Neuronal stem cell (in vitro differentiated cells): ENCODE results near the gene SCD.

Source experiments
- DNase-seq: peaks from one replicate; pipeline ENCODE4 v3.0.0-alpha.2; 2013; ENCODE audit warnings: low spot score
- H2AFZ ChIP-seq: one replicate; pipeline ENCODE4 v1.6.1; 2013; ENCODE audit warnings: mild to moderate bottlenecking, low read length, inconsistent platforms
- H2AK5ac ChIP-seq: 2 replicates; pipeline ENCODE4 v1.6.1; 2013; ENCODE audit warnings: low read depth, mild to moderate bottlenecking, inconsistent platforms, low read length, moderate library complexity, mixed read lengths
- H2BK120ac ChIP-seq: 2 replicates; pipeline ENCODE4 v1.6.1; 2013; ENCODE audit warnings: low read depth, mild to moderate bottlenecking, inconsistent platforms, low read length, moderate library complexity, mixed read lengths
- H2BK12ac ChIP-seq: one replicate; pipeline ENCODE4 v1.6.1; 2013; ENCODE audit warnings: low read length, inconsistent platforms
- H2BK15ac ChIP-seq: 2 replicates; pipeline ENCODE4 v1.6.1; 2013; ENCODE audit warnings: mild to moderate bottlenecking, low read length, inconsistent platforms, mixed read lengths
- H2BK5ac ChIP-seq: one replicate; pipeline ENCODE4 v1.6.1; 2013; ENCODE audit warnings: inconsistent platforms, mild to moderate bottlenecking, low read length, moderate library complexity
- H3K14ac ChIP-seq: one replicate; pipeline ENCODE4 v1.6.1; 2013; ENCODE audit warnings: low read length, inconsistent platforms
- H3K18ac ChIP-seq: 2 replicates; pipeline ENCODE4 v1.6.1; 2013; ENCODE audit warnings: low read length, inconsistent platforms
- H3K23ac ChIP-seq: 2 replicates; pipeline ENCODE4 v1.6.1; 2013; ENCODE audit warnings: low read depth, mild to moderate bottlenecking, mixed read lengths, low read length, inconsistent platforms; ENCODE audit not compliant: poor library complexity
- H3K27ac ChIP-seq: replicated peaks from 3 replicates; pipeline ENCODE4 v1.5.1; 2013; ENCODE audit warnings: low read length, inconsistent platforms
- H3K27me3 ChIP-seq, 3 experiments: 2 replicates each; pipeline ENCODE4 v1.6.1; 2013; ENCODE audit warnings: low read length in 3 of 3, mild to moderate bottlenecking in 2 of 3, inconsistent platforms in 1 of 3, low read depth in 1 of 3, mixed read lengths in 1 of 3, moderate library complexity in 1 of 3; ENCODE audit not compliant: control insufficient read depth in 3 of 3, insufficient read depth in 3 of 3
- H3K36me3 ChIP-seq, 2 donors: replicated peaks in 1 of 2; 2 replicates each; pipeline ENCODE4 v1.6.1; 2013; ENCODE audit warnings: low read length in 2 of 2; ENCODE audit not compliant: control insufficient read depth in 2 of 2, insufficient read depth in 2 of 2
- H3K4ac ChIP-seq: 2 replicates; pipeline ENCODE4 v1.6.1; 2013; ENCODE audit warnings: inconsistent platforms, mild to moderate bottlenecking, low read length, moderate library complexity
- H3K4me1 ChIP-seq, 2 donors: 1 replicate in 1 of 2; 2 replicates in 1 of 2; pipeline ENCODE4 v1.6.1; 2013; ENCODE audit warnings: low read length in 2 of 2, low read depth in 1 of 2; ENCODE audit not compliant: control insufficient read depth in 2 of 2, insufficient read depth in 1 of 2
- H3K4me2 ChIP-seq: one replicate; pipeline ENCODE4 v1.6.1; 2013; ENCODE audit warnings: mild to moderate bottlenecking, low read length, inconsistent platforms; ENCODE audit not compliant: insufficient read depth, poor library complexity, severe bottlenecking
- H3K4me3 ChIP-seq, 2 donors: 2 replicates each; pipeline ENCODE4 v1.5.1; 2013; ENCODE audit warnings: low read length in 2 of 2, mild to moderate bottlenecking in 2 of 2, inconsistent platforms in 1 of 2, moderate library complexity in 1 of 2
- H3K79me1 ChIP-seq: one replicate; pipeline ENCODE4 v1.6.1; 2013; ENCODE audit warnings: low read depth, mild to moderate bottlenecking, inconsistent platforms, low read length, moderate library complexity
- H3K9ac ChIP-seq: one replicate; pipeline ENCODE4 v1.6.1; 2013; ENCODE audit warnings: mild to moderate bottlenecking, low read depth, low read length, inconsistent platforms; ENCODE audit not compliant: poor library complexity
- H3K9me3 ChIP-seq, 2 donors: replicated peaks in 1 of 2; 2 replicates each; pipeline versions ENCODE3 to v1.6.1; 2013; ENCODE audit warnings: low read length in 2 of 2, mild to moderate bottlenecking in 2 of 2, inconsistent platforms in 1 of 2, low read depth in 1 of 2, mixed read lengths in 1 of 2, moderate library complexity in 1 of 2; ENCODE audit not compliant: control insufficient read depth in 2 of 2, insufficient read depth in 1 of 2
- H4K8ac ChIP-seq: one replicate; pipeline ENCODE4 v1.6.1; 2013; ENCODE audit warnings: low read depth, mild to moderate bottlenecking, inconsistent platforms, low read length, moderate library complexity
- H4K91ac ChIP-seq: one replicate; pipeline ENCODE4 v1.6.1; 2013; ENCODE audit warnings: low read length, low read depth, mild to moderate bottlenecking, inconsistent platforms; ENCODE audit not compliant: poor library complexity
- WGBS, 2 donors: extraction: QIAGEN DNeasy Blood & Tissue Kit; methylation state at CpG; one replicate each; pipeline ENCODE4 v1.1.7; 2013; ENCODE audit warnings: missing lambda C conversion rate in 2 of 2, mixed read lengths in 1 of 2; ENCODE audit not compliant: insufficient read length in 2 of 2, insufficient replicate concordance in 1 of 2; ENCODE audit errors: extremely low coverage in 2 of 2; 5-methylcytosine and 5-hydroxymethylcytosine counted together

The SCD gene

DNA sequence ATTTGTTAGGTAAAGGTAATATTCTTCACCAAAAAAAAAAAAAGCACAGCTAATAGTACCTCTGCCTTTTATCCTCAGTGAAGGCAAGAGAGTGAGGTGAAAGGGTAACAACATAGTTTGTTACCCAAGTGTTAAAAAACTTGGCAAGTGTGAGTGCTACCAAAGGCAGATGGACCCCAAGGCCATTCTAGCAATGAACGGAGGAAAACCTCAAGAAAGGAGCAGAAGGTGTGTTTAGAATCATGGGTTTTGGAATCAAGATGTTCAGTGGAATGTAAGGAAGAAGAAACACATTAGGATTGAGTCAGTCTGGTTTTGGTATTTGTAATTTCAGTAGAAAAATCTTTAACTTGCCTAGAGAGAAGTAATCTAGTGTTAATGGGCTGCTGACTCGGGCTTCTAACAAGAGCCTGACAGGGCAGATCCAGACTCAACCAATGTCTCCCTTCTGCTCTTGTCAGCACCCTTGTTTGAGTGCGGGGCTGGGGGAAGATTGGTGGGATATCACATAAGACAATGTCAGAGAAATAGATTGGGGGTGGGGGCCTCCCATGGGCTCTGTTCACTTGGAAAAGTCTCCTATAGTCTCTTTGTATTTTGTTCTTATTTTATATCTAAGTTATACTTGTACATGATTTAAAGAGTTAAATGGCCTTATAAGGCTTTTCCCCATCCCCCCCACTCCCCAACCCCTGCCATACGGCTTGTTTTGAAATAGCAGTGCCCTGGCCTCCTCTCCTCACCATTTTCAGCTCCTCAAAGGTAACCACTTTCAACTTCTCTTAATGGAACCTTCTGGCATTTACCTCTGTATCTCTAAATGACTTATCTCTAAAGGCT lies 44.4 kb downstream of the SCD start:
- H2BK120ac ChIP-seq: no peak overlapping the region
- no peak overlapping the region for H4K91ac ChIP-seq
- H3K27me3 ChIP-seq: no peaks in the 10 kb centered on the region
- H4K8ac ChIP-seq: no peak overlapping the region
- WGBS, 2 donors: no CpG with 5 or more reads among the region's 4 CpGs
- H3K14ac ChIP-seq: no peak overlapping the region
- no peak overlapping the region for H3K18ac ChIP-seq
- H3K27ac ChIP-seq: no peak overlapping the region
- no peak overlapping the region for H2BK12ac ChIP-seq
- no peaks in the 10 kb centered on the region for H3K4me1 ChIP-seq
- H3K23ac ChIP-seq: no peak overlapping the region
- no peak overlapping the region for H3K4me2 ChIP-seq
- H2AK5ac ChIP-seq: no peak overlapping the region
- no peak for DNase-seq
- H3K4ac ChIP-seq: no peak overlapping the region
- H2AFZ ChIP-seq: no peak overlapping the region
- H3K9me3 ChIP-seq: peaks cover 3 to 10% of the 10 kb centered on the region in 2 donors
- peaks cover 8 to 20% of the 10 kb centered on the region in 2 donors for H3K36me3 ChIP-seq
- no peak overlapping the region for H3K9ac ChIP-seq
- no peak overlapping the region for H2BK5ac ChIP-seq
- no peak overlapping the region for H2BK15ac ChIP-seq
- H3K79me1 ChIP-seq: no peaks in the 10 kb centered on the region
- H3K4me3 ChIP-seq: no peak overlapping the region

DNA sequence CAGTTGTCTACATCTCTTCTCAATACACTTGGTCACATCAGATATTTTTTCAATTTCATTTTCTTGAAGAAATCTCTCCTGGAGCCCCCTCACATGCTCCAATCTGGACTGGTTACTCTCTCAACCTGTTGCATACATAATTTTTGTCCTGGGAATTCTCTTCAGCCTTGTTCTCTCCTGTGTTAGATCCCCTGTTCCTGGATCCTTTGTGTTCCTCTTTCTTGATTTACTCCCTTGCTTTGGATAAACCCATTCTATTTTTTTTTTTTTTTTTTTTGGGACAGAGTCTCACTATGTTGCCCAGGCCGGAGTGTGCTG lies 45.6 kb downstream of the SCD start:
- H2BK5ac ChIP-seq: no peak overlapping the region
- no peak overlapping the region for H2AK5ac ChIP-seq
- H4K8ac ChIP-seq: no peak overlapping the region
- H3K23ac ChIP-seq: no peak overlapping the region
- no peaks in the 10 kb centered on the region for H3K4me1 ChIP-seq
- H3K14ac ChIP-seq: no peak overlapping the region
- H3K27ac ChIP-seq: no peak overlapping the region
- H3K9ac ChIP-seq: no peak overlapping the region
- no peak overlapping the region for H2BK120ac ChIP-seq
- H3K18ac ChIP-seq: no peak overlapping the region
- no CpG with 5 or more reads among the region's 1 CpG for WGBS, 2 donors
- no peak overlapping the region for H2BK15ac ChIP-seq
- H2BK12ac ChIP-seq: no peak overlapping the region
- H3K36me3 ChIP-seq: peaks cover 8 to 11% of the 10 kb centered on the region in 2 donors
- no peaks in the 10 kb centered on the region for H3K27me3 ChIP-seq
- H3K4me3 ChIP-seq: no peak overlapping the region
- peaks cover 3 to 8% of the 10 kb centered on the region in 2 donors for H3K9me3 ChIP-seq
- no peak overlapping the region for H3K4ac ChIP-seq
- H3K79me1 ChIP-seq: no peaks in the 10 kb centered on the region
- H2AFZ ChIP-seq: no peak overlapping the region
- H3K4me2 ChIP-seq: no peak overlapping the region
- H4K91ac ChIP-seq: no peak overlapping the region
- DNase-seq: no peak

DNA sequence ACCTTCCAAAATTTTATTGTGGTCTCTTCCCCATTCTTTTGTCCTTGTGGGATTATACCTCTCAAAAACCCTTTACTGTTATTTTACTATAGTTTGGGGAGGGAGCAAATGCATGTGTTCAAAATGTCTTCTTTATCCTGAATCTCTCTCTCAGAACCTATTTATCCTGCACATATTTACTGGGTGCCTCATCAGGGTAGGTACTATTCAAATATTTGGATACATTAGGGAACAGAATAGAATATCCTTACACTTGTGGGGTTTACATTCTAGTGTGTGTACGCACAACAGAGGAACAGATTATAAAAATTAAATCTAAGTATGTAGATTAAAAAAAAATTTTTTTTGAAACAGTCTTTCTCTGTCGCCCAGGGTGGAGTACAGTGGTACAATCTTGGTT lies 48.6 kb downstream of the SCD start:
- Histone ChIP-seq H3K14ac (no peak overlapping the region), H2BK5ac (no peak overlapping the region), H2BK120ac (no peak overlapping the region), H4K8ac (no peak overlapping the region), H3K4me1 (no peaks in the 10 kb centered on the region), H3K4ac (no peak overlapping the region), H3K9me3 (no peaks in the 10 kb centered on the region), H2BK12ac (no peak overlapping the region), H3K18ac (no peak overlapping the region), H3K4me2 (no peak overlapping the region), H3K36me3 (no peaks in the 10 kb centered on the region), H3K27ac (no peak overlapping the region), H2AFZ (no peak overlapping the region), H3K9ac (no peak overlapping the region), H3K79me1 (no peaks in the 10 kb centered on the region), H3K23ac (no peak overlapping the region), H2AK5ac (no peak overlapping the region), H3K27me3 (no peaks in the 10 kb centered on the region), H3K4me3 (no peak overlapping the region), H2BK15ac (no peak overlapping the region), H4K91ac (no peak overlapping the region)
- no CpG with 5 or more reads among the region's 2 CpGs for WGBS, 2 donors
- DNase-seq: no peak

DNA sequence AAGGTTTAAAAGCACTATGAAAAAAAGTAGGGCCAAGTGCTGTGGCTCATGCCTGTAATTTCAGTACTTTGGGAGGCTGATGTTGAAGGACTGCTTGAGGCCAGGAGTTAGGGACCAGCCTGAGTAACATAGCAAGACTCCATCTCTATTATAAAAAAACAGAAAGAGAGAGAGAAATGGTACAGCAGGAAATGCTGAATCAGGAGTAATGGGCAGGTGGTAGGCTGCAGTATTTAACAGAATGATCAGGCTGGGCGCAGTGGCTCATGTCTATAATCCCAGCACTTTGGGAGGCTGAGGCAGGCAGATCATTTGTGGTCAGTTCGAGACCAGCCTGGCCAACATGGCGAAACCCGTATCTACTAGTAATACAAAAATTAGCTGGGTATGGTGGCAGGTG lies 49.6 kb downstream of the SCD start:
- Histone ChIP-seq H3K4ac (no peak overlapping the region), H3K79me1 (no peaks in the 10 kb centered on the region), H2BK12ac (no peak overlapping the region), H3K18ac (no peak overlapping the region), H3K14ac (no peak overlapping the region), H2AFZ (no peak overlapping the region), H3K27me3 (no peaks in the 10 kb centered on the region), H3K27ac (no peak overlapping the region), H2AK5ac (no peak overlapping the region), H2BK15ac (no peak overlapping the region), H2BK120ac (no peak overlapping the region), H3K9ac (no peak overlapping the region), H3K4me1 (no peaks in the 10 kb centered on the region), H3K9me3 (no peaks in the 10 kb centered on the region), H4K8ac (no peak overlapping the region), H3K23ac (no peak overlapping the region), H4K91ac (no peak overlapping the region), H3K4me2 (no peak overlapping the region), H3K36me3 (no peaks in the 10 kb centered on the region), H2BK5ac (no peak overlapping the region), H3K4me3 (no peak overlapping the region)
- no CpG with 5 or more reads among the region's 4 CpGs for WGBS, 2 donors
- DNase-seq: no peak
